WTC11 (cell line): ENCODE data around the gene EGFR. TPM values are rescaled to one million over a fixed set of nuclear protein-coding genes. Genes with fewer than 3 reads are reported as not detected.

Experiments used
- ATAC-seq: fragments of 200-7000 bp; cut with Tn5 transposase; 2 replicates; pipeline ENCODE4 v1.10.0; 2021; ENCODE audit warnings: mild to moderate bottlenecking, moderate library complexity
- CTCF ChIA-PET: fragments of 300-600 bp; sonication (Branson Sonifier 250); formaldehyde crosslinking; loops from one replicate; lab custom pipeline; 2021; ENCODE audit warnings: antibody characterized with exemption; lab: Charles Lee
- POLR2A ChIA-PET: fragments of 350-600 bp; sonication (Branson Sonifier 250); formaldehyde crosslinking; loops from one replicate; lab custom pipeline; 2021; ENCODE audit warnings: antibody characterized with exemption; lab: Charles Lee
- DNase-seq: peaks from one replicate; pipeline ENCODE4 v3.0.0; 2021; ENCODE audit warnings: low spot score
- H3K27ac Mint-ChIP-seq: 2 replicates; pipeline ENCODE4 v1.8.0; 2021; ENCODE audit warnings: mixed read lengths
- H3K27me3 Mint-ChIP-seq: 2 replicates; pipeline ENCODE4 v1.8.0; 2021; ENCODE audit warnings: low read depth, mild to moderate bottlenecking, moderate library complexity, mixed read lengths
- H3K36me3 Mint-ChIP-seq: 2 replicates; pipeline ENCODE4 v1.8.0; 2021; ENCODE audit warnings: mixed read lengths
- H3K4me1 Mint-ChIP-seq: 2 replicates; pipeline ENCODE4 v1.8.0; 2022; ENCODE audit warnings: mixed read lengths
- H3K4me3 Mint-ChIP-seq: 2 replicates; pipeline ENCODE4 v1.8.0; 2021; ENCODE audit warnings: mild to moderate bottlenecking, moderate library complexity, mixed read lengths
- H3K9me3 Mint-ChIP-seq: 2 replicates; pipeline ENCODE4 v1.8.0; 2021; ENCODE audit warnings: mixed read lengths
- CREB1 ChIP-seq: sonication (generic); formaldehyde crosslinking; IDR thresholded peaks from 2 replicates; pipeline ENCODE4 v1.8.0; 2023; ENCODE audit warnings: mild to moderate bottlenecking, missing genetic modification reagents
- ELF4 ChIP-seq: sonication (generic); formaldehyde crosslinking; IDR thresholded peaks from 2 replicates; pipeline ENCODE4 v1.8.1; 2022; ENCODE audit warnings: low read depth, mild to moderate bottlenecking, moderate library complexity, missing genetic modification reagents
- ETV6 ChIP-seq: sonication (generic); formaldehyde crosslinking; IDR thresholded peaks from 2 replicates; pipeline ENCODE4 v1.8.1; 2022; ENCODE audit warnings: mild to moderate bottlenecking, missing genetic modification reagents
- FOXK1 ChIP-seq: sonication (generic); formaldehyde crosslinking; IDR thresholded peaks from 2 replicates; pipeline ENCODE4 v1.8.0; 2022; ENCODE audit warnings: mild to moderate bottlenecking, moderate library complexity, missing genetic modification reagents
- NFE2L1 ChIP-seq: sonication (generic); formaldehyde crosslinking; IDR thresholded peaks from 2 replicates; pipeline ENCODE4 v1.8.1; 2023; ENCODE audit warnings: missing genetic modification reagents
- NR1H2 ChIP-seq: sonication (generic); formaldehyde crosslinking; IDR thresholded peaks from 2 replicates; pipeline ENCODE4 v1.9.0; 2021; ENCODE audit warnings: mild to moderate bottlenecking, moderate library complexity, missing genetic modification reagents
- NR2C2 ChIP-seq: sonication (generic); formaldehyde crosslinking; IDR thresholded peaks from 2 replicates; pipeline ENCODE4 v1.8.0; 2022; ENCODE audit warnings: mild to moderate bottlenecking, missing genetic modification reagents
- OVOL2 ChIP-seq: fragments of 250-450 bp; sonication (Bioruptor Pico); IDR thresholded peaks from 2 replicates; pipeline ENCODE4 v1.9.0; 2021; ENCODE audit warnings: mild to moderate bottlenecking, borderline replicate concordance
- TP53 ChIP-seq: sonication (generic); formaldehyde crosslinking; IDR thresholded peaks from 2 replicates; pipeline ENCODE4 v1.8.1; 2023; ENCODE audit warnings: mild to moderate bottlenecking, missing genetic modification reagents
- ZBTB21 ChIP-seq: sonication (generic); formaldehyde crosslinking; IDR thresholded peaks from 2 replicates; pipeline ENCODE4 v1.8.1; 2023; ENCODE audit warnings: mild to moderate bottlenecking, missing genetic modification reagents, borderline replicate concordance
- ZNF263 ChIP-seq: sonication (generic); formaldehyde crosslinking; IDR thresholded peaks from 2 replicates; pipeline ENCODE4 v1.8.1; 2022; ENCODE audit warnings: low read depth, mild to moderate bottlenecking, moderate library complexity, missing genetic modification reagents
- ZNF425 ChIP-seq: fragments of 250-450 bp; sonication (Bioruptor Pico); conservative IDR thresholded peaks from 2 replicates; pipeline ENCODE4 v1.9.0; 2021; ENCODE audit warnings: mild to moderate bottlenecking
- ZNF512 ChIP-seq: sonication (generic); formaldehyde crosslinking; IDR thresholded peaks from 2 replicates; pipeline ENCODE4 v1.8.1; 2022; ENCODE audit warnings: missing genetic modification reagents, borderline replicate concordance
- ZNF671 ChIP-seq: fragments of 250-450 bp; sonication (Bioruptor Pico); IDR thresholded peaks from 2 replicates; pipeline ENCODE4 v1.8.0; 2021; ENCODE audit warnings: mild to moderate bottlenecking
- total RNA-seq: library from RNA; stranded (reverse); gene quantifications from 3 replicates; pipeline ENCODE4 v1.2.3, GENCODE V29; 2021
- TF ChIP-seq, protein P1 (sequence below): sonication (generic); formaldehyde crosslinking; IDR thresholded peaks from 2 replicates; pipeline ENCODE4 v1.8.1; 2023; ENCODE audit warnings: mild to moderate bottlenecking, missing genetic modification reagents
- TF ChIP-seq, protein P2 (sequence below): sonication (generic); formaldehyde crosslinking; IDR thresholded peaks from 2 replicates; pipeline ENCODE4 v1.8.1; 2022; ENCODE audit warnings: low read depth, missing genetic modification reagents, borderline replicate concordance
- TF ChIP-seq, protein P3 (sequence below): sonication (generic); formaldehyde crosslinking; IDR thresholded peaks from 2 replicates; pipeline ENCODE4 v1.8.1; 2022; ENCODE audit warnings: mild to moderate bottlenecking, missing genetic modification reagents, moderate library complexity, borderline replicate concordance
- TF ChIP-seq, protein P4 (sequence below): sonication (generic); formaldehyde crosslinking; IDR thresholded peaks from 2 replicates; pipeline ENCODE4 v1.8.1; 2022; ENCODE audit warnings: mild to moderate bottlenecking, moderate library complexity, missing genetic modification reagents
- TF ChIP-seq, protein P5 (sequence below): fragments of 250-450 bp; sonication (Bioruptor Pico); IDR thresholded peaks from 2 replicates; pipeline ENCODE4 v1.9.0; 2021; ENCODE audit warnings: mild to moderate bottlenecking

EGFR gene
- total RNA-seq, 1 experiment from 2014 or later, result 5.9 TPM

DNA sequence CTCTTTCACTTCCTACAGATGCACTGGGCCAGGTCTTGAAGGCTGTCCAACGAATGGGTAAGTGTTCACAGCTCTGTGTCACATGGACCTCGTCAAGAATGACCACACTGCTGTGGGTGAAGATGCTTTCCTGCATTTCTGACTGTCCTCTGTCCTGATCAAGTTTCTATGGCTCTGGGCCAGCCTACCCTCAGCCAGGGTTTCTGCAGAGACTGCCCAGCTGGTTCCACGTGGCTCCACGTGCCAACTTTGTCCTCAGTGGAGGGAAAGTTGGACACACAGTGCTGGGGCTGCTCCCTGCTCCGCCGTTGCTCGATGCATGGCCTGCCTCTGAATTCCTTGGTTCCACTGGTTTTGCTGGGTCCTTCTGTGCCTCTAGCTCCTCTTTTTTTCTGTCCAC is 152.3 kb downstream of the EGFR start (continued):
- TF ChIP-seq ZNF263 (CRISPR knock-in tag) (no peak), ZNF671 (CRISPR knock-in tag) (no peak)
- TF ChIP-seq, protein P1, sequence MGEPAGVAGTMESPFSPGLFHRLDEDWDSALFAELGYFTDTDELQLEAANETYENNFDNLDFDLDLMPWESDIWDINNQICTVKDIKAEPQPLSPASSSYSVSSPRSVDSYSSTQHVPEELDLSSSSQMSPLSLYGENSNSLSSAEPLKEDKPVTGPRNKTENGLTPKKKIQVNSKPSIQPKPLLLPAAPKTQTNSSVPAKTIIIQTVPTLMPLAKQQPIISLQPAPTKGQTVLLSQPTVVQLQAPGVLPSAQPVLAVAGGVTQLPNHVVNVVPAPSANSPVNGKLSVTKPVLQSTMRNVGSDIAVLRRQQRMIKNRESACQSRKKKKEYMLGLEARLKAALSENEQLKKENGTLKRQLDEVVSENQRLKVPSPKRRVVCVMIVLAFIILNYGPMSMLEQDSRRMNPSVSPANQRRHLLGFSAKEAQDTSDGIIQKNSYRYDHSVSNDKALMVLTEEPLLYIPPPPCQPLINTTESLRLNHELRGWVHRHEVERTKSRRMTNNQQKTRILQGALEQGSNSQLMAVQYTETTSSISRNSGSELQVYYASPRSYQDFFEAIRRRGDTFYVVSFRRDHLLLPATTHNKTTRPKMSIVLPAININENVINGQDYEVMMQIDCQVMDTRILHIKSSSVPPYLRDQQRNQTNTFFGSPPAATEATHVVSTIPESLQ (CRISPR knock-in tag), result no peak

DNA sequence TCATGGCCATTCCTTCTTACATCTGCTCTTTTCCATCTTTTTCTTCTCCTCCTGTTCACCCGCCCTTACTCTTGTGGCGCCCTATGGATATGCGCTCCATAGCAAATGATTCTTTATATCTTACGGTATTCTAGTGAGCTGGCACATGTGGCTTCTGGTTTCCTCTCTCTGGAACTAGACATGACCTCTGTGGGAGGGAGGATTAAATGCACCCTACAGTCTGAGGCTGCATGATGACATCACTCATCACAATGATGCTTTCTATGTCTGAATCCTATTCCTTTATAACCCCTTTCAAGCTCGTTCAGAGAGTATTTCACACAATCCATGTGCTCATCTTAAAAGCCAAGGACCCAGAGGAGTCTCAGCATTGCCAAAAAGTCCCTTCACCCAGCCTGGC is 153.3 kb downstream of the EGFR start:
- Mint-ChIP-seq H3K36me3 (peaks cover 12% of the 10 kb centered on the region), H3K9me3 (peaks cover 5% of the 10 kb centered on the region), H3K4me3 (no peak overlapping the region), H3K27me3 (no peaks in the 10 kb centered on the region), H3K4me1 (no peaks in the 10 kb centered on the region), H3K27ac (no peak overlapping the region)
- no peak for ATAC-seq
- CTCF ChIA-PET, result no interaction called here
- POLR2A ChIA-PET, result no interaction called here
- DNase-seq, result no peak
- TF ChIP-seq ZNF512 (no peak), FOXK1 (CRISPR knock-in tag) (no peak), TP53 (no peak), NFE2L1 (no peak)
- TF ChIP-seq, protein P2, sequence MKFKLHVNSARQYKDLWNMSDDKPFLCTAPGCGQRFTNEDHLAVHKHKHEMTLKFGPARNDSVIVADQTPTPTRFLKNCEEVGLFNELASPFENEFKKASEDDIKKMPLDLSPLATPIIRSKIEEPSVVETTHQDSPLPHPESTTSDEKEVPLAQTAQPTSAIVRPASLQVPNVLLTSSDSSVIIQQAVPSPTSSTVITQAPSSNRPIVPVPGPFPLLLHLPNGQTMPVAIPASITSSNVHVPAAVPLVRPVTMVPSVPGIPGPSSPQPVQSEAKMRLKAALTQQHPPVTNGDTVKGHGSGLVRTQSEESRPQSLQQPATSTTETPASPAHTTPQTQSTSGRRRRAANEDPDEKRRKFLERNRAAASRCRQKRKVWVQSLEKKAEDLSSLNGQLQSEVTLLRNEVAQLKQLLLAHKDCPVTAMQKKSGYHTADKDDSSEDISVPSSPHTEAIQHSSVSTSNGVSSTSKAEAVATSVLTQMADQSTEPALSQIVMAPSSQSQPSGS (CRISPR knock-in tag), result no peak
- TF ChIP-seq, protein P1 (CRISPR knock-in tag), result no peak
- TF ChIP-seq, protein P3, sequence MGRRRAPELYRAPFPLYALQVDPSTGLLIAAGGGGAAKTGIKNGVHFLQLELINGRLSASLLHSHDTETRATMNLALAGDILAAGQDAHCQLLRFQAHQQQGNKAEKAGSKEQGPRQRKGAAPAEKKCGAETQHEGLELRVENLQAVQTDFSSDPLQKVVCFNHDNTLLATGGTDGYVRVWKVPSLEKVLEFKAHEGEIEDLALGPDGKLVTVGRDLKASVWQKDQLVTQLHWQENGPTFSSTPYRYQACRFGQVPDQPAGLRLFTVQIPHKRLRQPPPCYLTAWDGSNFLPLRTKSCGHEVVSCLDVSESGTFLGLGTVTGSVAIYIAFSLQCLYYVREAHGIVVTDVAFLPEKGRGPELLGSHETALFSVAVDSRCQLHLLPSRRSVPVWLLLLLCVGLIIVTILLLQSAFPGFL (CRISPR knock-in tag), result no peak

GRCh38 chr7:55172881-55173609 is 154.2 kb downstream of the EGFR start:
- Mint-ChIP-seq H3K27ac (no peak overlapping the region), H3K4me3 (no peak overlapping the region), H3K4me1 (no peaks in the 10 kb centered on the region), H3K27me3 (no peaks in the 10 kb centered on the region), H3K36me3 (peaks cover 8% of the 10 kb centered on the region), H3K9me3 (no peaks in the 10 kb centered on the region)
- ChIA-PET POLR2A (interaction anchor here (0.9 kb wide), 1 partner anchor 107 kb away, joined by 3 read pairs; no protein-coding TSS in a partner anchor), CTCF (interaction anchor here (1.8 kb wide), 1 partner anchor 82 kb away, joined by 6 read pairs; no protein-coding TSS in a partner anchor)
- ATAC-seq, result no peak
- no peak for DNase-seq
- no peak for TF ChIP-seq NR2C2 (CRISPR knock-in tag)
- TF ChIP-seq CREB1 (CRISPR knock-in tag), result no peak
- TF ChIP-seq ELF4 (CRISPR knock-in tag), result no peak
- no peak for TF ChIP-seq ETV6 (CRISPR knock-in tag)
- no peak for TF ChIP-seq ZNF425 (CRISPR knock-in tag)
- no peak for TF ChIP-seq NR1H2
- TF ChIP-seq ZBTB21 (CRISPR knock-in tag), result no peak
- TF ChIP-seq, protein P4, sequence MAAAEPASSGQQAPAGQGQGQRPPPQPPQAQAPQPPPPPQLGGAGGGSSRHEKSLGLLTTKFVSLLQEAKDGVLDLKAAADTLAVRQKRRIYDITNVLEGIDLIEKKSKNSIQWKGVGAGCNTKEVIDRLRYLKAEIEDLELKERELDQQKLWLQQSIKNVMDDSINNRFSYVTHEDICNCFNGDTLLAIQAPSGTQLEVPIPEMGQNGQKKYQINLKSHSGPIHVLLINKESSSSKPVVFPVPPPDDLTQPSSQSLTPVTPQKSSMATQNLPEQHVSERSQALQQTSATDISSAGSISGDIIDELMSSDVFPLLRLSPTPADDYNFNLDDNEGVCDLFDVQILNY (CRISPR knock-in tag), result no peak
- TF ChIP-seq OVOL2 (CRISPR knock-in tag), result no peak
- TF ChIP-seq, protein P5, sequence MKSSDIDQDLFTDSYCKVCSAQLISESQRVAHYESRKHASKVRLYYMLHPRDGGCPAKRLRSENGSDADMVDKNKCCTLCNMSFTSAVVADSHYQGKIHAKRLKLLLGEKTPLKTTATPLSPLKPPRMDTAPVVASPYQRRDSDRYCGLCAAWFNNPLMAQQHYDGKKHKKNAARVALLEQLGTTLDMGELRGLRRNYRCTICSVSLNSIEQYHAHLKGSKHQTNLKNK (CRISPR knock-in tag), result no peak
